Bronchial smooth muscle cell (primary cell): ENCODE results near the gene FBXO30. TPM values are rescaled to one million over a fixed set of nuclear protein-coding genes. Genes with fewer than 3 reads are reported as not detected.

Experiments used
- total RNA-seq: library from RNA; depleted of rRNA; stranded (reverse); fragments of >200 nt; gene quantifications from 2 replicates; pipeline ENCODE4 v1.2.1, GENCODE V29; 2014

Gene FBXO30
- 14.2 and 15.5 TPM in 2 replicates for total RNA-seq

GRCh38 chr6:145814501-145815308 lies at the start of gene FBXO30:
Gene FBXO30, minus strand, starts transcription at chr6:145814795. Its CDS starts 8,390 bp downstream, at chr6:145806405.

Other genes starting within 250 kb of the FBXO30 start
- gene EPM2A, start 79.3 kb downstream of the FBXO30 start, total RNA-seq: 4.1 and 6.8 TPM in 2 replicates
- gene SHPRH, start 149.6 kb upstream of the FBXO30 start, total RNA-seq: 15.4 and 15.8 TPM in 2 replicates
- gene GRM1, start 214.3 kb upstream of the FBXO30 start, total RNA-seq: under 0.01 and 0.17 TPM in 2 replicates